GM19238 (cell line): ENCODE measurements around the gene GPLD1.
"Not testable (repeated sequence)": the region's sequence is repeated elsewhere in the genome, so short reads cannot be mapped to it uniquely, and the experiment has no call there.

Source experiments
- DNase-seq: peaks from one replicate; pipeline ENCODE4 v3.0.0; 2011; ENCODE audit warnings: low spot score; ENCODE audit not compliant: insufficient read length

The GPLD1 gene

DNA sequence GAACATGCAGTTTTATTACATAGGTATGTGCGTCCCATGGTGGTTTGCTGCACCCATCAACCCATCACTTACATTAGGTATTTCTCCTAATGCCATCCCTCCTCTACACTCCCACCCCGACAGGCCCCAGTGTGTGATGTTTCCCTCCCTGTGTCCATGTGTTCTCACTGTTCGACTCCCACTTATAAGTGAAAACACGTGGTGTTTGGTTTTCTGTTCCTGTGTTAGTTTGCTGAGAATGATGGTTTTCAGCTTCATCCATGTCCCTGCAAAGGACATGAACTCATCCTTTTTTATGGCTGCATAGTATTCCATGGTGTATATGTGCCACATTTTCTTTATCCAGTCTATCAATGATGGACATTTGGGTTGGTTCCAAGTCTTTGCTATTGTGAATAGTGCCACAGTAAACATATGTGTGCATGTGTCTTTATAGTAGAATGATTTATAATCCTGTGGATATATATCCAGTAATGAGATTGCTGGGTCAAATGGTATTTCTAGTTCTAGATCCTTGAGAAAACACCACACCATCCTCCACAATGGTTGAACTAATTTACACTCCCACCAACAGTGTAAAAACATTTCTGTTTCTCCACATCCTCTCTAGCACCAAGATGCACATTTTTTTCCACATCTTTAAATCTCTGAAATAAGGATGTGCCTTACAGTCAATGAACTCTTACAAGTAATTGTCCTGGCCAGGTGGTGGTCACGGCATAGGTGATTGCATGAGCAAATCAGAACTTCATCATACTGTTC, 104.8 kb downstream of the GPLD1 start:
- not testable (repeated sequence) for DNase-seq

- DNase-seq, result not testable (repeated sequence)
Measured at GRCh38 chr6:24382891-24383494, 106.4 kb downstream of the GPLD1 start.

GRCh38 chr6:24382220-24382540, 107.2 kb downstream of the GPLD1 start:
- DNase-seq, result no peak

GRCh38 chr6:24381476-24382219, 107.7 kb downstream of the GPLD1 start:
- DNase-seq, result no peak

- no peak for DNase-seq
Measured at GRCh38 chr6:24378473-24379097, 110.8 kb downstream of the GPLD1 start.
